NCI-H1694 (cell line): ENCODE data around the gene SIRPB1.
"Not testable (repeated sequence)": the region's sequence is repeated elsewhere in the genome, so short reads cannot be mapped to it uniquely, and the experiment has no call there.

Source experiments
- DNase-seq: peaks from one replicate; lab custom pipeline; 2025; lab: John Stamatoyannopoulos, UW

Gene SIRPB1

DNA sequence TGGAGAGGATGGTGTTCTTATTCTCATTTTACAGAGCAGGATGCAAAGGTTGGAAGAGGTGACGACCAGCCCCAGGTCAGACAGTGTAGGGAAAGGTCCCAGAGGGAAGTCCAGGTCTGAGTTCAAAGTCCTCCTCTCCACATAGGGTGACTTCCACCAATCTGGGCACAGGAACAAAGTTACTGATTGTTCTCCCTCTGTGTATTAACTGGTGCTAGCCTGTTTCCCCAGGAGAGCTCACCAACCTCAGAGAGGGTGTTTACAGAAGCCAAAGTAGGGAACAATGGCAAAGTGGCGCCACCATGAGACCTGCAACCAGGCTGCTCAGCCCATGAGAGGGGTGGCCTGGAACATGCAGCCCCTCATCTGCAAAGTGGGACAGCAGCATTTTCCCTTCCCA is 16.8 kb upstream of the SIRPB1 start:
- no peak for DNase-seq

- no peak for DNase-seq
Observed at GRCh38 chr20:1635291-1635979, 15.6 kb upstream of the SIRPB1 start.

GRCh38 chr20:1633535-1633934 is 13.7 kb upstream of the SIRPB1 start:
- DNase-seq = no peak

- DNase-seq = no peak
Observed at GRCh38 chr20:1632178-1632577, 12.4 kb upstream of the SIRPB1 start.

DNA sequence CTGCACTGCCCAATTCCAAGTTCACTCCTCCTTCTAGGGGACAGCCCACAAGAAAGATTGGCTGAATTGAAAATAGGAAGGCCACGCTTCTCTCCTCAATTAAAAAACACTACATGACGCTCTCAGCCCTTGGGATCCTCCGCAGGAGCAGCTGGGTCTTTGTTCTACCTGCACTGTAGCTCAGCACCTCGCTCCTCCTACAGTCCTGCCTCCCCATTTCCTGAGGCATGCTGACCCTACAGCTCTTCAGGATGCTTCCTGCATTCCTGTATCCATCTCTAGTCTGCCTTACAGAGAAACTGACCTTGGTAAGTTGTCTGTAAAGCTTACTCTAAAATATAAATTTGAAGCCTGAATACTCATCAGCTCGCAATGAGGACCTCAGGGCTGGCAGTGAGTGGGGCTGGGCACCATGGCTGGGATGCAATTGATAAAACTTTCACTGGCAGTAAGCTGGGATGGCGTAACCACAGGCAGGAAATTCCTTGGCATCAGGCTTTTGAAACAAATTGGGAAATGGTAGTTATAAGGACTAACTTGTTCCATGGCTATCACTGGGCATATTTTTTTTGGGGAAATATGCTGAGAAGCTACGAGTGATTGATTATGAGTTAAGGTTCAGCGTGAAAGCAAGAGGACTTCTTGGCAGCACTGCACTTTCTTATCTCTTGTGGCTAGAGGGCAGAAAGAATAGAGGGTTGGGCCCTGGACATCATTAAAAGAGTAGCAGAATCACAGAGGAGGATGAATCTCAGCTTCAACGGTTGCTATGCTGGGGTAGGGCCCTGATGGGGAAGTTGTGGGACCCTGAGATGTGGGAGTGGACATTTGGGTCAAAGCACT is 11.7 kb upstream of the SIRPB1 start:
- DNase-seq = no peak

- DNase-seq = no peak
Observed at GRCh38 chr20:1630186-1630585, 10.4 kb upstream of the SIRPB1 start.

- no peak for DNase-seq
Observed at GRCh38 chr20:1629321-1629720, 9.5 kb upstream of the SIRPB1 start.

- no peak for DNase-seq
Observed at GRCh38 chr20:1628621-1629020, 8.8 kb upstream of the SIRPB1 start.

DNA sequence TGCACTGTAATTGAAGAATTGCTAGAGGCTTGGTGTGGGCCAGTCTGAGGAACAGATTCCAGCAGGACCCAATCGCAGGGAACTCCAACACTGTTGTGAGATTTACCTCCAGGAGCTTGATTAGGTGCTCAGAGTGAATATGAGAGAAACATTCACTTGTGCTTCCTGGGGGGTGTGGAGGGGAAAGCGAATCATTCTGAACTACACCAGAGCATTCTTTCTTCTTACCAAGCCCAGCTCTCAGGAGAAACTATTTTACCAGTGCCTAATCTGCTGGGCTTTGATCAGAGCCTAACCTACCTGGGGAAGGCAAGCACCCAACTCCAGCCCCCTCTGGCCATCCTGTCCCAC is 7.4 kb upstream of the SIRPB1 start:
- no peak for DNase-seq

DNA sequence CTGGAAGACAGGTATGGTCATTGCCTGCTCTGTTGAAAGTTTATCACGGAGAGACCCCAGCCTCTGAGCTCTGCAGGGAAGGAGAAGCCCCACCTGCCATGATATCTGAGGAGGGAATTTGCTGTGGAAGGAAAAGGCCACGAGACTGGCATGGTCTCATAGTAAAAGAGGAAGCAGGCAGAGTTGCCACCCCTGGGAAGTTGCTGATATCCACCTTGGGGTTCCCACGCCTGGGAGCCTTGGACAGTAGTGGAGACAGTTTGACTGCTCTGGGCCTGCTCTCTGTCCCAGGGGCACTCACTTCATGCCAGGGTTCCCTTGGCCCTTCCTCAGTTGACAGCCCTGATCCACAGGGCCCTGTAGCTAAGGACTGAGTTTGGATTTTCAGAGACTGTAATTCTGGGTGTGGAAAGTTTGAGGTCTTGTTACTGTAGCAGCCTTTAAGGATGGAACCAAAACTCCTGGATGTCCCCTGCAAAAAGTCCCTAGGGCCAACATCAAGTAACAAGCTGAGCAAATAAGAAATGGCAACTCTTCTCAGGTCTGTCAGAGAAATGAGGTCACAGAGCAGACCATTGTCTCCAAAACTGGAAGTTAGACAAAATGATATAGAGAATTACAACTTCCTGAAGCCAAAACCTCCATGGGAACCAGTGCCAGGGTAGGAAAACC is 6.9 kb upstream of the SIRPB1 start:
- DNase-seq = no peak

DNA sequence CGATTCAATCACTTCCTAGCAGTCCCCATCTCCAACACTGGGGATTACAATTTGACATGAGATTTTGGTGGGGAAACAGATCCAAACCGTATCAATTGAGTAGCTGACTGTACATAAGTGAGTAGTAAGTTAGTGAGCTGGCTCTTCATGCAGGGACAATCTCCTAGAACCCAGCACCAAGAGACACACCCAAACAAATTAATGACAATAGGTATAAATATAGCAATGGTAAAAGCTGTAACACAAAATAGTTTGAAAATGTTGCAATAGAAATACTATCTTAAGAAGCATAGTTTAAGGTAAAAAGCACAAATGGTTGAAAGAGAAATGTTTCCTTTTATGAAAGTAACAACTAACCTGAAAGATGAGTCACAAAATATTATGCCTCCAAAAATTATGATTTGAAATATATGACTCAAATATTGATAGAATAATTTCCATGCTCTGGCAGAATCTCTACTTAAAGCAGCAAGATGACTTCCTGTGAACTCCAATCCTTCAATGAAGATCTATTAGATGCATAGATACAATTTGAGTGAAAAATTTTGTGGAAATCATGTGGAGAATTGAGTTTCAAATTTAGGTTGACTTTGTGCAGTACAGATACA is 5.4 kb upstream of the SIRPB1 start:
- no peak for DNase-seq

DNA sequence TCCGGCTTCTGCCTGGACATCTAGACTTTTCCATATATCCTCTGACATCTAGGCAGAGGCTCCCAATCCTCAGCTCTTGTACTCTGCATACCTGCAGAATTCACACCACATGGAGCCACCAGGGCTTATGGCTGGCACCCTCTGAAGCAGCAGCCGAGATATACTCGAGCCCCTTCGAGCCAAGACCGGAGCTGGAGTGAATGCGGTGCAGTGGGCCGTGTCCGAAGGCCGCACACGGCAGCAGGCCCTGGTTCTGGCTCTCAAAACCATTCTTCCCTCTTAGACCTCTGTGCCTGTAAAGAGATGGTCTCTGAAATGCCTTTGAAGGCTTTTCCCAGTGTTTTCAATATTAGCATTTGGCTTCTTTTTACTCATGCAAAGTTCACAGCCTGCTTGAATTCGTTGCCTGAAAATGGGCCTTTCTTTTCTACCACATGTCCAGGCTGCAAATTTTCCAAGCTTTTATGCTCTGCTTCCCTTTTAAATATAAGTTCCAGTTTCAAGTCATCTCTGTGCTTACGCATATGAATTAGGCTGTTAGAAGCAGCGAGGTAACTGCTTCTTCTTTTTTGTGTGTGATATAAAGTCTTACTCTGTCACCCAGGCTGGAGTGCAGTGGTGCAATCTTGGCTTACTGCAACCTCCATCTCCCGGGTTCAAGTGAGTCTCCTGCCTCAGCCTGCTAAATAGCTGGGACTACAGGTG is 3.8 kb upstream of the SIRPB1 start:
- DNase-seq = no peak

- no peak for DNase-seq
Observed at GRCh38 chr20:1622450-1622849, 2.6 kb upstream of the SIRPB1 start.

DNA sequence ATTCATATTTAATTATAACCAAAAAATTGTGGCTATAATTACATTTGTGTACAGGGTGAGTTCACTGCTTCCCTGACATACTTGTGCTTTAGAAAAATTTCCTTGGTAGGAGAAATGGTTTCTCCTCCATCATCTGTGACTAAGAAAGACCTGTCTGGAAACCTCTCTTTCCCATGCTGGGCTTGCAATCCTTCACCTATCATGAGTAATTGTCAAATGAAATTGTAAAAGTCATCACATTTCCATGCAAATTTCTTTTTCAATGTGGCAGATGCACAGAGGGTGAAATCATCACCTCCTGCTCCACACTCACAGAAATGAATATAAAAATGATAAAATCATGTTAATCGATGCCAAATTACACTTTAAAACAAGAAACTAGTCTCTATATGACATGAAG is 1.5 kb upstream of the SIRPB1 start:
- no peak for DNase-seq

- DNase-seq = no peak
Observed at GRCh38 chr20:1618954-1619540, 762 bp downstream of the SIRPB1 start.

- DNase-seq = no peak
Observed at GRCh38 chr20:1618479-1618878, 1.3 kb downstream of the SIRPB1 start.

GRCh38 chr20:1616858-1617434 is 2.9 kb downstream of the SIRPB1 start:
- DNase-seq = no peak

DNA sequence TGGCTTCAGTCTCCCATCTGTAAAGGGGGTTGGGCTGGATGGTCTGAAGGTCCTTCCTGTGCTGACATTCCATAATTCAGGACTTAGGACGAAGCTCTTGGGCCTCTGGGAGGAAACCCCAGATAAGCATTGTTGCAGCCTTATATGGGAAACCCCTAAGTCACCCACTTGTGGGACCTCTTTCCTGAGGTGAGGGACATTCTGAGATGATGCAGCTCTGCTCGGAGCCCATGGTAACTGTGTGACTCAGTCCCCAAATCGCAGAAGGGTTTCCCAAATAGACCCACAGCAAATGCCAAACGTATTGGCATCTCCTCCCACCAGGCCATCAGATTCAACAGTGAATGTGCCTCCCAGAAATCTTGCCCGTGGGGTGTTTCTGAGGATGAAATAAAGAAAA is 9.4 kb downstream of the SIRPB1 start:
- not testable (repeated sequence) for DNase-seq

- not testable (repeated sequence) for DNase-seq
Observed at GRCh38 chr20:1608678-1609347, 11.0 kb downstream of the SIRPB1 start.

GRCh38 chr20:1600736-1601135 is 19.1 kb downstream of the SIRPB1 start:
- DNase-seq = no peak

- DNase-seq = no peak
Observed at GRCh38 chr20:1595333-1595732, 24.5 kb downstream of the SIRPB1 start.
